DOHH2 (cell line): ENCODE measurements around the gene CRTAC1.

Experiments
- H3F3A ChIP-seq: fragments of 200-600 bp; sonication (generic), shearing (Covaris generic); 2 replicates; pipeline ENCODE4 v1.6.0; 2016; ENCODE audit warnings: antibody characterized with exemption, mild to moderate bottlenecking; ENCODE audit not compliant: control insufficient read depth, insufficient read depth
- H3K27ac ChIP-seq: fragments of 200-600 bp; sonication (generic); 2 replicates; pipeline ENCODE4 v1.5.1; 2014; ENCODE audit warnings: low read depth, mild to moderate bottlenecking, low read length, moderate library complexity
- H3K27me3 ChIP-seq: fragments of 200-600 bp; sonication (generic); 2 replicates; pipeline ENCODE4 v1.6.1; 2014; ENCODE audit warnings: mild to moderate bottlenecking, low read length, mixed read lengths; ENCODE audit not compliant: control insufficient read depth
- H3K36me3 ChIP-seq: fragments of 200-600 bp; sonication (generic); 2 replicates; pipeline ENCODE4 v1.6.1; 2014; ENCODE audit warnings: mild to moderate bottlenecking, low read length, moderate library complexity, mixed read lengths; ENCODE audit not compliant: control insufficient read depth
- H3K4me1 ChIP-seq: fragments of 200-600 bp; sonication (generic); 2 replicates; pipeline ENCODE4 v1.6.1; 2014; ENCODE audit warnings: mild to moderate bottlenecking, low read length, mixed read lengths; ENCODE audit not compliant: control insufficient read depth
- H3K4me2 ChIP-seq: fragments of 200-600 bp; sonication (generic); 2 replicates; pipeline ENCODE4 v1.6.0; 2014; ENCODE audit warnings: mild to moderate bottlenecking, low read length, moderate library complexity
- H3K4me3 ChIP-seq: fragments of 200-600 bp; sonication (generic); 2 replicates; pipeline ENCODE4 v1.5.1; 2014; ENCODE audit warnings: mild to moderate bottlenecking, low read length, mixed read lengths
- H3K79me2 ChIP-seq: fragments of 200-600 bp; sonication (generic); 2 replicates; pipeline ENCODE4 v1.6.1; 2014; ENCODE audit warnings: mild to moderate bottlenecking, low read length, mixed read lengths; ENCODE audit not compliant: control insufficient read depth
- H3K9me2 ChIP-seq: fragments of 200-600 bp; sonication (generic); replicated peaks from 2 replicates; pipeline ENCODE4 v1.6.1; 2014; ENCODE audit warnings: mild to moderate bottlenecking, low read length, mixed read lengths; ENCODE audit not compliant: control insufficient read depth
- H3K9me3 ChIP-seq: fragments of 200-600 bp; sonication (generic); 2 replicates; pipeline ENCODE4 v1.6.1; 2014; ENCODE audit warnings: antibody characterized with exemption, low read length, mixed read lengths; ENCODE audit not compliant: control insufficient read depth, insufficient read depth
- H4K20me1 ChIP-seq: fragments of 200-600 bp; sonication (generic); 2 replicates; pipeline ENCODE4 v1.6.0; 2014; ENCODE audit warnings: low read depth, mild to moderate bottlenecking, antibody characterized with exemption, low read length, moderate library complexity; ENCODE audit not compliant: control insufficient read depth, insufficient read depth
- EZH2phosphoT487 ChIP-seq: fragments of 200-600 bp; sonication (generic); IDR thresholded peaks from 2 replicates; pipeline ENCODE4 v1.6.1; 2017; ENCODE audit warnings: borderline replicate concordance, mild to moderate bottlenecking, antibody characterized with exemption, low read length, moderate library complexity, mixed read lengths
- TF ChIP-seq, protein P1 (sequence below): fragments of 200-600 bp; sonication (generic); IDR thresholded peaks from one replicate; pipeline ENCODE4 v1.5.1; 2014; ENCODE audit warnings: antibody characterized with exemption, mild to moderate bottlenecking, low read depth, low read length; ENCODE audit not compliant: poor library complexity, severe bottlenecking

Gene CRTAC1

DNA sequence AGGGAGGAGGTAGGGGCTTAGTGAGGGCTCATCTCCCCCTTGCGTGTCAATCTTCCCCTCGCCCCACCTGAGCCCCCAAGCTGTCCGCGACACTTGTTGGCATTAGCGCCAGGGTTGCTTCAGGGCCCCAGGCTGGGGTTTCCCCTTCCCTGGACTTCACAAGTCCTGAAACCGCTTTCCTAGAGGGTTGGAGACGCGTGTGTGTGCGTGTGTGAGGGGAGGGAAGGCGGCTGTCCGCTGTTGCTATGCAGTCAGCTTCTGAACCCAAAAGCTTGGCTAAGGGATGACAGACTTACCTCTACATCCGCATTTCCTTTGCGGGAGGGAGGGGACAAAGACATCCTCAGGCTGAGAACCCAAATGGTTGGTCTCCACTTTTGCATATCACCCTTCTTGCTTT is 180.0 kb downstream of the CRTAC1 start:
- no peaks in the 10 kb centered on the region for H3F3A ChIP-seq
- no peaks in the 10 kb centered on the region for H3K9me2 ChIP-seq
- H3K9me3 ChIP-seq = no peaks in the 10 kb centered on the region
- H4K20me1 ChIP-seq = no peaks in the 10 kb centered on the region
- no peak overlapping the region for H3K27ac ChIP-seq
- TF ChIP-seq EZH2phosphoT487 = no peak
- TF ChIP-seq, protein P1, sequence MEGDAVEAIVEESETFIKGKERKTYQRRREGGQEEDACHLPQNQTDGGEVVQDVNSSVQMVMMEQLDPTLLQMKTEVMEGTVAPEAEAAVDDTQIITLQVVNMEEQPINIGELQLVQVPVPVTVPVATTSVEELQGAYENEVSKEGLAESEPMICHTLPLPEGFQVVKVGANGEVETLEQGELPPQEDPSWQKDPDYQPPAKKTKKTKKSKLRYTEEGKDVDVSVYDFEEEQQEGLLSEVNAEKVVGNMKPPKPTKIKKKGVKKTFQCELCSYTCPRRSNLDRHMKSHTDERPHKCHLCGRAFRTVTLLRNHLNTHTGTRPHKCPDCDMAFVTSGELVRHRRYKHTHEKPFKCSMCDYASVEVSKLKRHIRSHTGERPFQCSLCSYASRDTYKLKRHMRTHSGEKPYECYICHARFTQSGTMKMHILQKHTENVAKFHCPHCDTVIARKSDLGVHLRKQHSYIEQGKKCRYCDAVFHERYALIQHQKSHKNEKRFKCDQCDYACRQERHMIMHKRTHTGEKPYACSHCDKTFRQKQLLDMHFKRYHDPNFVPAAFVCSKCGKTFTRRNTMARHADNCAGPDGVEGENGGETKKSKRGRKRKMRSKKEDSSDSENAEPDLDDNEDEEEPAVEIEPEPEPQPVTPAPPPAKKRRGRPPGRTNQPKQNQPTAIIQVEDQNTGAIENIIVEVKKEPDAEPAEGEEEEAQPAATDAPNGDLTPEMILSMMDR = no peak
- no peaks in the 10 kb centered on the region for H3K79me2 ChIP-seq
- peaks cover 54% of the 10 kb centered on the region for H3K27me3 ChIP-seq
- H3K36me3 ChIP-seq = no peaks in the 10 kb centered on the region
- H3K4me2 ChIP-seq = peak overlapping the region; percentile 26; the same call in 1 of the 2 replicates
- no peak overlapping the region for H3K4me3 ChIP-seq
- H3K4me1 ChIP-seq = peaks cover 4% of the 10 kb centered on the region

DNA sequence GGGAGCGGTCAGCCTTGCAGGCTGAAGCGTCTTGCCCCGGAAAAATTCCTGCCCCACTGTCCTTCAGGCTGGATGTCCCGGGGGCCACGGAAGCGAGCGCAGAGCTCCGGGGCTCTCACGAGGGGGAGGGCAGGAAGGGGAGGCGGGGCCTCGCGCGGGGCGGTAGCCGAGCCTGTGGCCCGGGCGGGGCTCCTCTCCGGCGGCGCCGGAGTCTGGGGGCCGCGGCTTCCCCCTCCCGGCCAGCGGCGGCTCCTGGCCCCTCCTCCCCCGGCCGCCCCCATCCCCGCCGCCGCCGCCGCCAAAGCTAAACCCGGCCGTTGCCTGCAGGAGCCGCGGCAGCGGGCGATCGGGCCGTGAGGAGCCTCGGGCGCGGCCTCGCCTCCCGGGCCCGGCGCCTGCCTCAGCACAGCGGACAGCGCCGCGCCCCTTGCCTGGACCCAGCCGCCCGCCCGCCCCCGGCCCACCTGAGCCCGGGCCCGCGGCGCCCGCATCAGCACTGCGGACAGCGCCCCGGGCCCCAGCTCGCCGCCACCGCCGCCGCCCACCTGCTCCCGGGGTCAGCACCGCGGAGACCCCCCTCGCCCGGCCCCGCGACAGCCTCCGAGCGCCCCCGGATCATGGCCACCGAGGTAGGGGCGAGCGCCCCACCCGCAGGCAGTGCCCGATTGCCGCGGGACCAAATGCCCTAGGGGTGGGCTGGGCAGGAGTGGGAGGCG is 180.6 kb downstream of the CRTAC1 start, which contains the start of gene GOLGA7B:
Gene GOLGA7B, plus strand, starts transcription at position 157 of the 716 bp plus-strand sequence. Its CDS starts 461 bp downstream, at position 618.
- TF ChIP-seq, protein P1 = no peak
- TF ChIP-seq EZH2phosphoT487 = no peak
- H3K27me3 ChIP-seq = peaks cover 50% of the 10 kb centered on the region

DNA sequence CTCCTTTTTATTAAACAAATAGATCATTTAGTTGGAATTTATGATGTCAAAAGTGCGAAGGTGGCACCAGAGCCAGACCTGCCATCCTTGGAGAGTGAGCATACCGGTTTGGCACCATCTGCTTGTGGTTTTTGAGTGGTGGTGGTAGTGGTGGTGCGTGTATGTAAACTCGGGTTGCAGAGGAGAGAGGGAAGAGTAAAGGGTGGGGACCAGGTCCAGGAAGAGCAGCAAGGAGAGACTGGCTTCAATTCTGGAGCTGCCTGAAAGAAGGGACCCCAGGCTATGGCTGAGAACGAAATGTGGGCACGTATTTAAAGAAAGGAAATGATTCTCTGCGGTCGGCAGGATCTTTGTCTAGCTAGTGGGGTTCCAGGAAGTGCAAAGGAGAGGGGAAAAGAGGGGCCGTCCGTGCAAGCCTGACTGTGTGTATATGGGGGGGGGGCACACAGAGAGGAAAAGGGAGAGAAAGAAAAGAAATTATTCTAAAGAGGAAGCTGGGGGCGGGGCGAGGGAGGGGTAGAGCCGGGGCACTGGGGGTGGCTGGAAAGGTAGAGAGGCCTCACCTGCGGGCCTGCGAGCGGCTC is 181.2 kb downstream of the CRTAC1 start:
- Histone ChIP-seq H4K20me1 (no peaks in the 10 kb centered on the region), H3F3A (no peaks in the 10 kb centered on the region), H3K27ac (no peak overlapping the region), H3K4me3 (peak overlapping the region; percentile 74), H3K79me2 (no peaks in the 10 kb centered on the region), H3K27me3 (peaks cover 46% of the 10 kb centered on the region), H3K36me3 (no peaks in the 10 kb centered on the region), H3K4me1 (peaks cover 4% of the 10 kb centered on the region), H3K4me2 (peak overlapping the region; percentile 69), H3K9me2 (no peaks in the 10 kb centered on the region), H3K9me3 (no peaks in the 10 kb centered on the region)
- TF ChIP-seq, protein P1 = no peak
- TF ChIP-seq EZH2phosphoT487 = no peak

More for the DNA sequence above, 180.6 kb downstream of the CRTAC1 start, which contains the start of gene GOLGA7B:
- no peaks in the 10 kb centered on the region for H3K79me2 ChIP-seq
- H3K4me1 ChIP-seq = peaks cover 4% of the 10 kb centered on the region
- H4K20me1 ChIP-seq = no peaks in the 10 kb centered on the region
- peak within 1 kb of the TSS; percentile 74 for H3K4me3 ChIP-seq
- H3F3A ChIP-seq = no peaks in the 10 kb centered on the region
- H3K36me3 ChIP-seq = no peaks in the 10 kb centered on the region
- peak within 1 kb of the TSS; percentile 69 for H3K4me2 ChIP-seq
- H3K27ac ChIP-seq = no peak within 1 kb of the TSS
- no peaks in the 10 kb centered on the region for H3K9me2 ChIP-seq
- no peaks in the 10 kb centered on the region for H3K9me3 ChIP-seq
